Neural progenitor cell (in vitro differentiated cells): ENCODE results near the gene UAP1.

Experiments
- EZH2 ChIP-seq: fragments of 200-600 bp; sonication (generic); IDR thresholded peaks from 2 replicates; pipeline ENCODE4 v1.6.1; 2017; ENCODE audit warnings: antibody characterized with exemption, mild to moderate bottlenecking, moderate library complexity
- TF ChIP-seq, protein P1 (sequence below): fragments of 200-600 bp; sonication (generic); IDR thresholded peaks from 2 replicates; pipeline ENCODE4 v1.5.1; 2017; ENCODE audit warnings: antibody characterized with exemption, mild to moderate bottlenecking

- TF ChIP-seq, protein P1, sequence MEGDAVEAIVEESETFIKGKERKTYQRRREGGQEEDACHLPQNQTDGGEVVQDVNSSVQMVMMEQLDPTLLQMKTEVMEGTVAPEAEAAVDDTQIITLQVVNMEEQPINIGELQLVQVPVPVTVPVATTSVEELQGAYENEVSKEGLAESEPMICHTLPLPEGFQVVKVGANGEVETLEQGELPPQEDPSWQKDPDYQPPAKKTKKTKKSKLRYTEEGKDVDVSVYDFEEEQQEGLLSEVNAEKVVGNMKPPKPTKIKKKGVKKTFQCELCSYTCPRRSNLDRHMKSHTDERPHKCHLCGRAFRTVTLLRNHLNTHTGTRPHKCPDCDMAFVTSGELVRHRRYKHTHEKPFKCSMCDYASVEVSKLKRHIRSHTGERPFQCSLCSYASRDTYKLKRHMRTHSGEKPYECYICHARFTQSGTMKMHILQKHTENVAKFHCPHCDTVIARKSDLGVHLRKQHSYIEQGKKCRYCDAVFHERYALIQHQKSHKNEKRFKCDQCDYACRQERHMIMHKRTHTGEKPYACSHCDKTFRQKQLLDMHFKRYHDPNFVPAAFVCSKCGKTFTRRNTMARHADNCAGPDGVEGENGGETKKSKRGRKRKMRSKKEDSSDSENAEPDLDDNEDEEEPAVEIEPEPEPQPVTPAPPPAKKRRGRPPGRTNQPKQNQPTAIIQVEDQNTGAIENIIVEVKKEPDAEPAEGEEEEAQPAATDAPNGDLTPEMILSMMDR = no peak
- no peak for TF ChIP-seq EZH2
Observed at GRCh38 chr1:162621256-162621655, 59.7 kb downstream of the UAP1 start.
